CD4-positive, alpha-beta T cell (primary cell): ENCODE measurements around the gene RALGAPA1. TPM values are rescaled to one million over a fixed set of nuclear protein-coding genes. Genes with fewer than 3 reads are reported as not detected.

Source experiments
- ATAC-seq: fragments of 200-7000 bp; cut with Tn5 transposase; one replicate; pipeline ENCODE4 v1.10.0; 2022; ENCODE audit warnings: mild to moderate bottlenecking; ENCODE audit not compliant: poor library complexity
- CTCF ChIA-PET: fragments of 350-600 bp; sonication (Branson Sonifier 250); formaldehyde crosslinking; loops from one replicate; lab custom pipeline; 2021; ENCODE audit warnings: antibody characterized with exemption, inconsistent platforms; lab: Charles Lee
- POLR2A ChIA-PET: fragments of 350-600 bp; sonication (Branson Sonifier 250); formaldehyde crosslinking; loops from one replicate; lab custom pipeline; 2021; ENCODE audit warnings: antibody characterized with exemption, inconsistent platforms; lab: Charles Lee
- DNase-seq, 14 experiments: peaks; one replicate each; pipeline ENCODE4 v3.0.0-alpha.2; 2013 to 2020; ENCODE audit warnings: mixed read lengths in 2 of 14
- H3K27ac ChIP-seq, 2 donors: one replicate each; pipeline versions ENCODE4 v1.5.1 to v1.7.0; 2013; ENCODE audit warnings: low read length in 2 of 2, low read depth in 1 of 2, mild to moderate bottlenecking in 1 of 2
- H3K27me3 ChIP-seq, 2 experiments: 1 replicate in 1 of 2; 2 replicates in 1 of 2; pipeline versions ENCODE4 v1.6.1 to v1.7.0; 2013; ENCODE audit warnings: low read length in 2 of 2, control low read depth in 1 of 2, mild to moderate bottlenecking in 1 of 2, moderate library complexity in 1 of 2; ENCODE audit not compliant: insufficient read depth in 2 of 2, control insufficient read depth in 1 of 2
- H3K36me3 ChIP-seq: one replicate; pipeline ENCODE4 v1.6.1; 2013; ENCODE audit warnings: low read length, control low read depth; ENCODE audit not compliant: insufficient read depth
- H3K4me1 ChIP-seq: one replicate; pipeline ENCODE4 v1.6.1; 2013; ENCODE audit warnings: low read length, control low read depth; ENCODE audit not compliant: insufficient read depth
- H3K4me3 ChIP-seq: one replicate; pipeline ENCODE4 v1.5.1; 2013; ENCODE audit warnings: mild to moderate bottlenecking, low read length, moderate library complexity
- H3K9me3 ChIP-seq, 2 experiments: 1 replicate in 1 of 2; 2 replicates in 1 of 2; pipeline versions ENCODE4 v1.6.1 to v1.7.0; 2013; ENCODE audit warnings: low read length in 2 of 2, mild to moderate bottlenecking in 2 of 2, control low read depth in 1 of 2, moderate library complexity in 1 of 2; ENCODE audit not compliant: control insufficient read depth in 1 of 2, insufficient read depth in 1 of 2
- H3K27ac Mint-ChIP-seq: one replicate; pipeline ENCODE4 v1.8.0; 2020; ENCODE audit warnings: mixed read lengths
- H3K27me3 Mint-ChIP-seq: one replicate; pipeline ENCODE4 v1.8.0; 2021; ENCODE audit warnings: mixed read lengths
- H3K36me3 Mint-ChIP-seq: one replicate; pipeline ENCODE4 v1.8.0; 2021; ENCODE audit warnings: low read depth, mixed read lengths
- H3K4me1 Mint-ChIP-seq: one replicate; pipeline ENCODE4 v1.8.0; 2021; ENCODE audit warnings: low read depth, mixed read lengths
- H3K4me3 Mint-ChIP-seq: one replicate; pipeline ENCODE4 v1.8.0; 2020; ENCODE audit warnings: mild to moderate bottlenecking, mixed read lengths
- H3K9me3 Mint-ChIP-seq: one replicate; pipeline ENCODE4 v1.8.0; 2020; ENCODE audit warnings: mixed read lengths
- intact Hi-C, 2 experiments: fragments of 100-400 bp; cut with DNase I in 1 of 2; cut with micrococcal nuclease in 1 of 2; formaldehyde crosslinking; loops; one replicate each; pipeline versions ENCODE4 v1.15.1 to v1.9.0; 2023 to 2025; cut with DNase I, micrococcal nuclease
- total RNA-seq, 174 experiments: library from RNA in 2 of 174; stranded (reverse) in 2 of 174; gene quantifications; one replicate each; pipeline ENCODE4 v1.2.3 and lab custom pipeline; 2021 to 2026
- TF ChIP-seq, protein P1 (sequence below): fragments of 200-600 bp; IDR thresholded peaks from one replicate; pipeline ENCODE4 v1.8.0; 2022; ENCODE audit warnings: antibody characterized with exemption, mild to moderate bottlenecking

The RALGAPA1 gene
- total RNA-seq, 2 experiments from 2014 or later = 72.0 to 75.5 TPM

DNA sequence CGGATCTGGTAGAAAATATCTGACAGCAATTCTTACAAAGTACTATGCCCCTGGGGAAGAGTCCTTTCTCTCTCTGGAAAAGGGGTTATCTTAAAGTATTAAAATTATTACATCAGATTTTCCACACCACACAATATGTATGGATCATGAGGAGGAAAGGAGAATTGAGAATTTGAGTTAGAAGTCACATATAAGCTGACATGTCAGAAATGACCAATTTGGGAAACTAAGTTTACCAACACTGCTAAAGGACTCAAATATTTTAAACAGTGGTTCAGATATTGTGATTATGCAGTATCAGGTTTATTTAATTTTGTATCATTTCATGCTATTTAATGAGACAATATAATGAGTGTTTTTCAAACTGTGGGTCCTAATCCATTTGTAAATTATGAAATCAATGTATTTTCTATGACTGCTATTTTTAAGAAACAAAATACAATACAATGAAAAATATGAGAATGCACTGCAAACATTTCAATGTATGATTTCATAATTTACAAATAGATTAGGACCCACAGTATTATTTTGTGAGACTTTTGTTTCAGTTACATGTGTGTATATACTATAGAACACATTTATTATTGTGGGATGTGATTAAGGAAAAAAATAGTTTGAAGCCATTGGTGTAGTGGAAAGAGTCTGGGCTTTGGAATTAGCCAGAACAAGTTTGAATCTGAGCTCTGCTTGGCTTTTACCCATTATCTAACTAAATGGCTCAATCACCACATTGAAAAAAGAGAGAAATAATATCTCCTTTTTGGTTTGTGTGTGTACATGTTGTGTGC is 276.9 kb downstream of the RALGAPA1 start:
- no peaks in the 10 kb centered on the region for H3K36me3 Mint-ChIP-seq
- Histone ChIP-seq H3K4me1 (peaks cover 28% of the 10 kb centered on the region), H3K27me3 (peaks cover 32 to 51% of the 10 kb centered on the region in 2 experiments), H3K36me3 (no peaks in the 10 kb centered on the region), H3K9me3 (peaks cover 0 to 13% of the 10 kb centered on the region in 2 experiments), H3K27ac (no peak overlapping the region), H3K4me3 (no peak overlapping the region)
- no peak overlapping the region for H3K27ac Mint-ChIP-seq
- POLR2A ChIA-PET = no interaction called here
- H3K4me3 Mint-ChIP-seq = no peak overlapping the region
- H3K9me3 Mint-ChIP-seq = no peaks in the 10 kb centered on the region
- intact Hi-C loops = loop anchor here in 1 of 2 experiments (10.0 kb wide), 1 partner anchor 283 kb away; no protein-coding TSS in a partner anchor
- TF ChIP-seq, protein P1, sequence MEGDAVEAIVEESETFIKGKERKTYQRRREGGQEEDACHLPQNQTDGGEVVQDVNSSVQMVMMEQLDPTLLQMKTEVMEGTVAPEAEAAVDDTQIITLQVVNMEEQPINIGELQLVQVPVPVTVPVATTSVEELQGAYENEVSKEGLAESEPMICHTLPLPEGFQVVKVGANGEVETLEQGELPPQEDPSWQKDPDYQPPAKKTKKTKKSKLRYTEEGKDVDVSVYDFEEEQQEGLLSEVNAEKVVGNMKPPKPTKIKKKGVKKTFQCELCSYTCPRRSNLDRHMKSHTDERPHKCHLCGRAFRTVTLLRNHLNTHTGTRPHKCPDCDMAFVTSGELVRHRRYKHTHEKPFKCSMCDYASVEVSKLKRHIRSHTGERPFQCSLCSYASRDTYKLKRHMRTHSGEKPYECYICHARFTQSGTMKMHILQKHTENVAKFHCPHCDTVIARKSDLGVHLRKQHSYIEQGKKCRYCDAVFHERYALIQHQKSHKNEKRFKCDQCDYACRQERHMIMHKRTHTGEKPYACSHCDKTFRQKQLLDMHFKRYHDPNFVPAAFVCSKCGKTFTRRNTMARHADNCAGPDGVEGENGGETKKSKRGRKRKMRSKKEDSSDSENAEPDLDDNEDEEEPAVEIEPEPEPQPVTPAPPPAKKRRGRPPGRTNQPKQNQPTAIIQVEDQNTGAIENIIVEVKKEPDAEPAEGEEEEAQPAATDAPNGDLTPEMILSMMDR = no peak
- peaks cover 80% of the 10 kb centered on the region for H3K27me3 Mint-ChIP-seq
- ATAC-seq (no peak), DNase-seq (no peak)
- H3K4me1 Mint-ChIP-seq = peaks cover 9% of the 10 kb centered on the region
- CTCF ChIA-PET = no interaction called here

DNA sequence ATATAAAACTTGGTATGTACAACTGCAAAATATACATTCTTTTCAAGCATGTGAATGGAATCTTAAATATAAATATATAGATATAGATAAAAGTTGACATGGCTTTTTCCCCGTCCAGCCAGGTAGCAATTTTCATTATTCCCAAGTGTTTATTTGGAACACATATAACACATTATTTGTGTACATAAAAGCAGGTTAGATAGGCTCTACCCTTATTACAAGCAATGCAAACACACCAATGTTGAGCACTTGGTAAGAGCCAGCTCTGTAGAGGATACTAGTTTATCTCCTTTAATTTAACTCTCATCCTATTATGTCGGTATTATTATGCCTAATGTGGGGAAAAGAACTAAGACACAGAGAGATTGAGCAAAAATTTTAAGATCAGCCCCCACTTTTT is 282.1 kb downstream of the RALGAPA1 start:
- no peaks in the 10 kb centered on the region for H3K9me3 Mint-ChIP-seq
- H3K4me3 ChIP-seq = no peak overlapping the region
- no peaks in the 10 kb centered on the region for H3K4me1 Mint-ChIP-seq
- no peaks in the 10 kb centered on the region for H3K36me3 ChIP-seq
- peaks cover 0 to 10% of the 10 kb centered on the region in 2 experiments for H3K9me3 ChIP-seq
- H3K36me3 Mint-ChIP-seq = no peaks in the 10 kb centered on the region
- peaks cover 3 to 10% of the 10 kb centered on the region in 2 experiments for H3K27me3 ChIP-seq
- no peaks in the 10 kb centered on the region for H3K4me1 ChIP-seq
- ATAC-seq = no peak
- H3K4me3 Mint-ChIP-seq = no peak overlapping the region
- no peak overlapping the region for H3K27ac ChIP-seq
- H3K27ac Mint-ChIP-seq = no peak overlapping the region
- TF ChIP-seq, protein P1 = no peak
- H3K27me3 Mint-ChIP-seq = peaks cover 62% of the 10 kb centered on the region
- DNase-seq = no peak
- intact Hi-C loops = no loop called here
- CTCF ChIA-PET = no interaction called here
- POLR2A ChIA-PET = no interaction called here

DNA sequence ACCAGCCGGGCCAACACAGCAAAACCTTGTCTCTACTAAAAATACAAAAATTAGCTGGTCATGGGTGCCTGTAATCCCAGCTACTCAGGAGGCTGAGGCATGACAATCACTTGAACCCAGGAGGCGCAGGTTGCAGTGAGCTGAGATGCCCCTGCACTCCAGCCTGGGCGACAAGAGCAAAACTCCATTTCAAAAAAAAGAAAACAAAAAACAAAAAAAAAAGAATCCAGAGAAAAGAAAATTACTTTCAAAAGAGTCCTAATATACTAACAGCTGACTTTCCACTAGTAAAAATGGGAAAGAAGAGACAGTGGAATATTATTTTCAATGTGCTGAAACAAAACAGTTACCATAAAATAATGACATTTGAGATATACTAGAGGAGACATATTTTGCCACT is 283.4 kb downstream of the RALGAPA1 start:
- Histone ChIP-seq H3K27ac (no peak overlapping the region), H3K36me3 (no peaks in the 10 kb centered on the region), H3K4me1 (no peaks in the 10 kb centered on the region), H3K4me3 (no peak overlapping the region), H3K9me3 (peaks cover 0 to 10% of the 10 kb centered on the region in 2 experiments), H3K27me3 (no peaks in the 10 kb centered on the region)
- Mint-ChIP-seq H3K36me3 (no peaks in the 10 kb centered on the region), H3K4me1 (no peaks in the 10 kb centered on the region), H3K27me3 (peaks cover 57% of the 10 kb centered on the region), H3K4me3 (no peak overlapping the region), H3K9me3 (no peaks in the 10 kb centered on the region), H3K27ac (no peak overlapping the region)
- intact Hi-C loops = no loop called here
- DNase-seq = no peak
- TF ChIP-seq, protein P1 = no peak
- ATAC-seq = no peak
- CTCF ChIA-PET = no interaction called here
- POLR2A ChIA-PET = no interaction called here
